Endometrial microvascular endothelial cells (primary cell): ENCODE measurements around the gene IL13. TPM values are rescaled to one million over a fixed set of nuclear protein-coding genes. Genes with fewer than 3 reads are reported as not detected.
"Not testable (repeated sequence)": the region's sequence is repeated elsewhere in the genome, so short reads cannot be mapped to it uniquely, and the experiment has no call there.

Source experiments
- in situ Hi-C: cut with HindIII; loops from 2 replicates; pipeline ENCODE4 v1.10.0; 2017; ENCODE audit warnings: low sequenced_read_pairs, low pct_unique_long_range_greater_than_20kb; ENCODE audit errors: inconsistent ontology term
- total RNA-seq: library from RNA; depleted of rRNA; stranded (reverse); fragments of >200 nt; gene quantifications from one replicate; pipeline ENCODE4 v1.2.3, GENCODE V29; 2015; ENCODE audit errors: inconsistent ontology term

Gene IL13
- total RNA-seq = not detected

GRCh38 chr5:132657676-132658380 lies at the start of gene IL13:
Gene IL13, plus strand, starts transcription at chr5:132658173. Its CDS starts 14 bp downstream, at chr5:132658187.
- in situ Hi-C loops = no loop called here

DNA sequence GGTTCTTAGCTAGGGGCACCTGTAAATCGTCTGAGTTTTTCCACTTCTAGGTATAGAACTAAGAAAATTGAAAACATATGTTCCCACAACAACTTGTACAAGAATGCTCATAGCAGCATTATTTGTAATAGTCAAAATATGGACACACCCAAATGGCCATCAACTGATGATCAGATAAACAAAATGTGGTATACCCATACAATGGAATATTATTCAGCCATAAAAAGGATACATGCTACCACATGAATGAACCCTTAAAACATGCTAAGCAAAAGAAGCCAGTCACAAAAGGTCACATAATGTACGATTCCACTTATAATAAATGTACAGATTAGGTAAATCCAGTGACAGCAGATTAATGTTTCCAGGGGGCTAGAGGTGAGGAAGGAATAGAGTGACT lies 46.0 kb upstream of the IL13 start:
- in situ Hi-C loops = no loop called here

DNA sequence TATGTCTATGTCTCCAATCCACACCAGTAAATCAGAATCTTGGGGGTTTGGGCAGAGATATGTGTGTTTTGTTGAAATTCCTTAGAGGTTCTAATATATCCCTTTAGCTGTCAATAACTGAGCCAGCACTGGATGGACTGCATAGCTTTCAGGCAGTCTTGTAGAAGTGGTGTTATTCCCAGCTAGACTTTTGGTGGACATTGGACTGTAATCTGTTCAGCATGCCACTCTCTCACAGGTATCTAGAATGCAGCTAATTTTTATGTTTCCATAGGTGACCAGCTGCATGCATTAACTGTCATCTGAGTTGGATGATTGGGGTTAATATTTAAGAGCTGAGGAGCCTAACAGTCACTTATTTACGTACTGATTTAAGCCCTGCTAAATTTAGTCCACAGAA lies 45.1 kb upstream of the IL13 start:
- in situ Hi-C loops = no loop called here

GRCh38 chr5:132621699-132622098 lies 36.3 kb upstream of the IL13 start:
- in situ Hi-C loops = no loop called here

DNA sequence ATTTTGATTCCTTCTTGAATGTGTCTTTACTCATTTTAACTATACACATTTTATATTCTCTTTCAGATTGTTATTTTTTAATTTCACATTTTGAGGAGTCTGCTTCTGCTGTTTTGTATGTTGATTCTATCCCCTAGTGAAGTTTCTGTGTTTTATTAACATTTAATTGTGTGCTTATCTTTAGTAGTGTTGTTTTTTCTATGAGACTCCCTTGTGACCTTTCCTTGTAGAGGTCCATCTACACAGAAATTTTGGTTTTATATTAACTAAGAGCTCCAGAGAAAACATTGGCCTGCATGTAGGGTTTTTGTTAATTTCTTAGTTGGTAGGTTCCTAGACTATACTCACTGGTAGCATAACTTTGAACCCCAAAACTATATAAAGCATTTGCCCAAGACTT lies 35.4 kb upstream of the IL13 start:
- in situ Hi-C loops = no loop called here

- in situ Hi-C loops = no loop called here
Measured at GRCh38 chr5:132627470-132627869, 30.5 kb upstream of the IL13 start.

- in situ Hi-C loops = no loop called here
Measured at GRCh38 chr5:132628814-132629213, 29.2 kb upstream of the IL13 start.

- in situ Hi-C loops = no loop called here
Measured at GRCh38 chr5:132629230-132629944, 28.6 kb upstream of the IL13 start.

- in situ Hi-C loops = not testable (repeated sequence)
Measured at GRCh38 chr5:132633587-132633986, 24.4 kb upstream of the IL13 start.

GRCh38 chr5:132635873-132636272 lies 22.1 kb upstream of the IL13 start:
- in situ Hi-C loops = no loop called here

- in situ Hi-C loops = no loop called here
Measured at GRCh38 chr5:132637241-132637640, 20.7 kb upstream of the IL13 start.

- in situ Hi-C loops = no loop called here
Measured at GRCh38 chr5:132639706-132640130, 18.3 kb upstream of the IL13 start.

GRCh38 chr5:132640613-132641012 lies 17.4 kb upstream of the IL13 start:
- in situ Hi-C loops = no loop called here

- in situ Hi-C loops = no loop called here
Measured at GRCh38 chr5:132641241-132641723, 16.7 kb upstream of the IL13 start.

DNA sequence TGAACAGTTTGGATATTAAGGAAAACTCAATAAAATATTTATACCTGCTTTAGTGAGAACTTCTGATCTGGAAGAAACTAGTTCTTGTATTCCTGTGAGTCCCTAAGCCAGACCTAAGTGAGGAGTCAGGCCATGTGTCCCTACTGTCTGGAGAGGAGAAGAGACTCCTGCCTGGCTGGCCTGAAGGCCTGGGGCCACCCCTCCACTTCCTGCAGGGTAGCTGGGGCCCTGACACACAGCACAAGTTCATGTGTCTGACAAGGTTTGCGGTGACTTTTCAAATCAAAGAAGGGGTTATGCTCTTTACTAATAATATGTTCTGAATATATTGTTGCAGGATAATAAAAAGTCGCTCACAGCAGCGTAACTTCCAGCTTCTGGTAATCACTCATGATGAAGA lies 16.1 kb upstream of the IL13 start:
- in situ Hi-C loops = no loop called here

GRCh38 chr5:132644177-132644576 lies 13.8 kb upstream of the IL13 start:
- in situ Hi-C loops = no loop called here

- in situ Hi-C loops = no loop called here
Measured at GRCh38 chr5:132646583-132647266, 11.2 kb upstream of the IL13 start.

GRCh38 chr5:132647473-132647872 lies 10.5 kb upstream of the IL13 start:
- in situ Hi-C loops = no loop called here

- in situ Hi-C loops = no loop called here
Measured at GRCh38 chr5:132648355-132648754, 9.6 kb upstream of the IL13 start.
